Small intestine (tissue), 7 donors: ENCODE measurements around the gene AK8. TPM values are rescaled to one million over a fixed set of nuclear protein-coding genes. Genes with fewer than 3 reads are reported as not detected.
"Not testable (repeated sequence)": the region's sequence is repeated elsewhere in the genome, so short reads cannot be mapped to it uniquely, and the experiment has no call there.

Experiments
- DNase-seq, 2 donors: peaks; one replicate each; pipeline versions ENCODE4 v3.0.0 to v3.0.0-alpha.2; 2013
- FAIRE-seq: peaks from 2 replicates; lab custom pipeline; 2012; peaks lifted over from hg19 to GRCh38; lab: Jason Lieb, UNC
- H3K27ac ChIP-seq, 3 donors: one replicate each; pipeline ENCODE4 v1.5.1; 2013; ENCODE audit warnings: low read length in 2 of 3, mild to moderate bottlenecking in 2 of 3, control low read depth in 1 of 3, inconsistent platforms in 1 of 3, low read depth in 1 of 3, moderate library complexity in 1 of 3
- H3K27me3 ChIP-seq, 3 donors: one replicate each; pipeline ENCODE4 v1.6.1; 2013; ENCODE audit warnings: low read length in 3 of 3, inconsistent platforms in 1 of 3; ENCODE audit not compliant: control insufficient read depth in 3 of 3, insufficient read depth in 3 of 3
- H3K36me3 ChIP-seq, 3 donors: one replicate each; pipeline ENCODE4 v1.6.1; 2013; ENCODE audit warnings: low read length in 3 of 3, inconsistent platforms in 1 of 3, low read depth in 1 of 3, mild to moderate bottlenecking in 1 of 3, moderate library complexity in 1 of 3; ENCODE audit not compliant: control insufficient read depth in 3 of 3, insufficient read depth in 2 of 3
- H3K4me1 ChIP-seq, 3 donors: one replicate each; pipeline ENCODE4 v1.6.1; 2013; ENCODE audit warnings: low read length in 2 of 3, inconsistent platforms in 1 of 3, low read depth in 1 of 3, mild to moderate bottlenecking in 1 of 3, moderate library complexity in 1 of 3; ENCODE audit not compliant: control insufficient read depth in 3 of 3, insufficient read depth in 2 of 3
- H3K4me3 ChIP-seq, 3 donors: one replicate each; pipeline ENCODE4 v1.5.1; 2013; ENCODE audit warnings: low read length in 3 of 3, control low read depth in 1 of 3, inconsistent platforms in 1 of 3, low read depth in 1 of 3, mild to moderate bottlenecking in 1 of 3, moderate library complexity in 1 of 3
- H3K9me3 ChIP-seq, 2 donors: one replicate each; pipeline ENCODE4 v1.6.1; 2013; ENCODE audit warnings: low read depth in 1 of 2, low read length in 1 of 2; ENCODE audit not compliant: control insufficient read depth in 2 of 2, insufficient read depth in 1 of 2
- WGBS, 3 donors: extraction: QIAGEN DNeasy Blood & Tissue Kit; methylation state at CpG; one replicate each; pipeline ENCODE4 v1.1.7; 2013; 5-methylcytosine and 5-hydroxymethylcytosine counted together
- polyA plus RNA-seq, 4 donors: library from polyadenylated mRNA; stranded (reverse) in 3 of 4; unstranded in 1 of 4; fragments of 200-250 nt in 3 of 4; fragments of 120-200 nt in 1 of 4; gene quantifications; one replicate each; pipeline versions ENCODE4 v1.2.1 to v1.2.3, GENCODE V29; 2013
- donor health status: healthy with polysubstance abuse.
- donor health status: control.
- donor health status: control.
- donor health status: Bipolar disorder and iron deficiency.
- donor health status: healthy.

The AK8 gene
- polyA plus RNA-seq, 4 donors, result 0.09 to 3.0 TPM; not detected in 2

DNA sequence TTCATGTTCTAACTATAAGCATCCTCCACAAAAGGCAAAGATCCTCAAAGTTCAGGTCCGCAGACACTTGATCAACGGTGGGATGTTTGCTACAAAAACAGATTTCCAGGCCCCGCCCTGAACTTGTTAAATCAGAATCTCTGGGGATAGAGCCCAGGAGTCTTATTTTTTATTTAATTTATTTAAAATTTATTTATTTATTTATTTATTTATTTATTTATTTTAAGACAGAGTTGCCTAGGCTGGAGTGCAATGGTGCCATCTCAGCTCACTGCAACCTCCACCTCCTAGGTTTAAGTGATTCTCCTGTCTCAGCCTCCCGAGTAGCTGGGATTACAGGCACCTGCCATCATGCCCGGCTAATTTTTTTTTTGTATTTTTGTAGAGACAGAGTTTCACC lies 166.9 kb downstream of the AK8 start:
- WGBS, 3 donors, result 91 to 93% (median 92%) methylated on average over 5 of the region's 5 CpGs
- H3K27ac ChIP-seq, H3K4me1 ChIP-seq, DNase-seq, H3K36me3 ChIP-seq, H3K4me3 ChIP-seq, H3K27me3 ChIP-seq, H3K9me3 ChIP-seq, FAIRE-seq: not testable (repeated sequence)

GRCh38 chr9:132710333-132710732 lies 167.8 kb downstream of the AK8 start:
- WGBS, 3 donors, result 76 to 85% (median 81%) methylated on average over 6 of the region's 6 CpGs
- no peaks in the 10 kb centered on the region for H3K4me1 ChIP-seq
- FAIRE-seq (no peak), DNase-seq (no peak)
- no peaks in the 10 kb centered on the region for H3K9me3 ChIP-seq
- no peak overlapping the region for H3K27ac ChIP-seq
- no peaks in the 10 kb centered on the region for H3K36me3 ChIP-seq
- no peaks in the 10 kb centered on the region for H3K27me3 ChIP-seq
- no peak overlapping the region for H3K4me3 ChIP-seq

- H3K9me3 ChIP-seq, result no peaks in the 10 kb centered on the region
- DNase-seq (no peak), FAIRE-seq (no peak)
- H3K27ac ChIP-seq, result no peak overlapping the region
- H3K4me1 ChIP-seq, result no peaks in the 10 kb centered on the region
- no peaks in the 10 kb centered on the region for H3K27me3 ChIP-seq
- WGBS, 3 donors, result 84 to 89% (median 85%) methylated on average over 23 of the region's 23 CpGs
- no peak overlapping the region for H3K4me3 ChIP-seq
- no peaks in the 10 kb centered on the region for H3K36me3 ChIP-seq
Observed at GRCh38 chr9:132708769-132709430, 169.2 kb downstream of the AK8 start.

DNA sequence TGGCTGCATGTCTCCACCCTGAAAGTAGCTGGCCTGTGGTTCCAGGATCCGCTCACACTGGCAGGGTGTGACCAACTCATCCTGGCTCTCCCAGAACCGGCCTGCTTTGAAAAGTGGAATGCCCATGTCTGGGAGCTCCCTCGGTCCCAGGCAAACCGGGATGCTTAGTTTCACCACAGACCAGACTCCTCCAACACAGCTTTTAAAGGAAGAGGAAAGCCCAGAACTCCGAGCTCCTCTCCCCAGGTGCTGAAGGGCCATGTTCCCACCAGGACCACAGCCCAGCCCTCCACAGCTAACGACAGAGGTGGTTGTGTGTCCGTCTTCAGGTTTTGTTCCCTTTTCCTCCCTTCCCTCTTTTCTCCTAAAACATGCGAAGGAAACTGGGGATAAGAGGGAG lies 169.8 kb downstream of the AK8 start:
- DNase-seq (no peak), FAIRE-seq (no peak)
- no peaks in the 10 kb centered on the region for H3K9me3 ChIP-seq
- no peaks in the 10 kb centered on the region for H3K27me3 ChIP-seq
- whole genome bisulfite sequencing, 3 donors, result 77 to 85% (median 81%) methylated on average over 8 of the region's 8 CpGs
- H3K4me1 ChIP-seq, result no peaks in the 10 kb centered on the region
- no peak overlapping the region for H3K27ac ChIP-seq
- no peaks in the 10 kb centered on the region for H3K36me3 ChIP-seq
- no peak overlapping the region for H3K4me3 ChIP-seq

- DNase-seq (no peak), FAIRE-seq (no peak)
- 14 to 45% (median 25%) methylated on average over 2 of the region's 2 CpGs for WGBS, 3 donors
- no peaks in the 10 kb centered on the region for H3K4me1 ChIP-seq
- H3K4me3 ChIP-seq, result no peak overlapping the region
- H3K27ac ChIP-seq, result no peak overlapping the region
- no peaks in the 10 kb centered on the region for H3K9me3 ChIP-seq
- H3K36me3 ChIP-seq, result no peaks in the 10 kb centered on the region
- H3K27me3 ChIP-seq, result no peaks in the 10 kb centered on the region
Observed at GRCh38 chr9:132703336-132703735, 174.7 kb downstream of the AK8 start.

DNA sequence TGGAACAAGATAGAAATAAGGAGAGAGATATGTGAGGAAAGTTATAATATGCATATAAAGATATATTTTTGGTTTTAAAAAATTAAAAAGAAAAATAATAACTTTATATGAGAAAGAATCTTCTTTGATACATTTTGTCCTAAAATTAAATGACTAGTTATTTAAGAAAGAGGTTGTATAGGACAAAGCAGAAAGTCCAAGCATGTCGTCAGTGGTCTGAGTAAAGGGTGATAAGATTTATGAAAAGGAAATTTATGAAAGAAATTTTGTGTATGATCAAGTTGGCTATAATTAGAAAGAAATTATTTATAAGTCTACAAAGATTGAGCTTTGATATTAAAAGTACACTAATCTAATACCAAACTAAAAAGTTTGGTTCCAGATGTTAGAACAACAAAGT lies 175.8 kb downstream of the AK8 start:
- FAIRE-seq (no peak), DNase-seq (no peak)
- Histone ChIP-seq H3K9me3 (no peaks in the 10 kb centered on the region), H3K36me3 (no peaks in the 10 kb centered on the region), H3K4me3 (no peak overlapping the region), H3K27ac (no peak overlapping the region), H3K27me3 (no peaks in the 10 kb centered on the region), H3K4me1 (no peaks in the 10 kb centered on the region)
- 6 to 46% (median 8%) methylated on average over 1 of the region's 1 CpG for WGBS, 3 donors

GRCh38 chr9:132699956-132700355 lies 178.1 kb downstream of the AK8 start:
- Histone ChIP-seq H3K27me3 (no peaks in the 10 kb centered on the region), H3K36me3 (no peaks in the 10 kb centered on the region), H3K4me1 (no peaks in the 10 kb centered on the region), H3K27ac (no peak overlapping the region), H3K9me3 (no peaks in the 10 kb centered on the region), H3K4me3 (no peak overlapping the region)
- FAIRE-seq (no peak), DNase-seq (no peak)
- WGBS, 3 donors, result 39 to 48% (median 39%) methylated on average over 1 of the region's 1 CpG

DNA sequence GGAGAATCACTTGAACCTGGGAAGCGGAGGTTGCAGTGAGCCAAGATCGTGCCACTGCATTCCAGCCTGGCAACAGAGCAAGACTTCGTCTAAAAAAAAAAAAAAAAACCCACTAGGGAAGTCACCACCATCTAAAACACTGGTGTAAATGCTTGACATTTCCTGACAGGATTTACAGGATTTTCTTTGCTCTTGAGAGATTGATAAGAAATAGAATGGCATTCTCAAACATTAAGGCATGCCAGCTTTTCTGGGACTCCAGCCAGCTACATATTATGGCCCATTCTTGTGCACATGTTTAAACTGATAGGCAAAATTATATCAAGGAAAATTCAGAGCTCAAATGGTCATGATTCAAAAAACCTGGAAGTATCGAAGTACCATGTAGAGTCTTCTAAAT lies 179.1 kb downstream of the AK8 start:
- FAIRE-seq (no peak), DNase-seq (no peak)
- Histone ChIP-seq H3K27ac (no peak overlapping the region), H3K4me3 (no peak overlapping the region), H3K9me3 (no peaks in the 10 kb centered on the region), H3K4me1 (no peaks in the 10 kb centered on the region), H3K27me3 (no peaks in the 10 kb centered on the region), H3K36me3 (no peaks in the 10 kb centered on the region)
- WGBS, 3 donors, result 24 to 52% (median 37%) methylated on average over 4 of the region's 4 CpGs

GRCh38 chr9:132697230-132697629 lies 180.9 kb downstream of the AK8 start:
- FAIRE-seq (no peak), DNase-seq (no peak)
- no peaks in the 10 kb centered on the region for H3K36me3 ChIP-seq
- H3K27me3 ChIP-seq, result no peaks in the 10 kb centered on the region
- H3K27ac ChIP-seq, result no peak overlapping the region
- no peak overlapping the region for H3K4me3 ChIP-seq
- H3K9me3 ChIP-seq, result no peaks in the 10 kb centered on the region
- no peaks in the 10 kb centered on the region for H3K4me1 ChIP-seq
